GM19467 (cell line): ENCODE results near the gene GAMT.
A peak's percentile ranks its signal among the peaks of the same experiment; 100 is the strongest.
"Not testable (repeated sequence)": the region's sequence is repeated elsewhere in the genome, so short reads cannot be mapped to it uniquely, and the experiment has no call there.

Source experiments
- ATAC-seq: cut with Tn5 transposase; IDR thresholded peaks from one replicate; pipeline ENCODE4 v1.9.1; 2021; ENCODE audit warnings: mild to moderate bottlenecking, moderate library complexity; ENCODE audit not compliant: unreplicated experiment

Gene GAMT

DNA sequence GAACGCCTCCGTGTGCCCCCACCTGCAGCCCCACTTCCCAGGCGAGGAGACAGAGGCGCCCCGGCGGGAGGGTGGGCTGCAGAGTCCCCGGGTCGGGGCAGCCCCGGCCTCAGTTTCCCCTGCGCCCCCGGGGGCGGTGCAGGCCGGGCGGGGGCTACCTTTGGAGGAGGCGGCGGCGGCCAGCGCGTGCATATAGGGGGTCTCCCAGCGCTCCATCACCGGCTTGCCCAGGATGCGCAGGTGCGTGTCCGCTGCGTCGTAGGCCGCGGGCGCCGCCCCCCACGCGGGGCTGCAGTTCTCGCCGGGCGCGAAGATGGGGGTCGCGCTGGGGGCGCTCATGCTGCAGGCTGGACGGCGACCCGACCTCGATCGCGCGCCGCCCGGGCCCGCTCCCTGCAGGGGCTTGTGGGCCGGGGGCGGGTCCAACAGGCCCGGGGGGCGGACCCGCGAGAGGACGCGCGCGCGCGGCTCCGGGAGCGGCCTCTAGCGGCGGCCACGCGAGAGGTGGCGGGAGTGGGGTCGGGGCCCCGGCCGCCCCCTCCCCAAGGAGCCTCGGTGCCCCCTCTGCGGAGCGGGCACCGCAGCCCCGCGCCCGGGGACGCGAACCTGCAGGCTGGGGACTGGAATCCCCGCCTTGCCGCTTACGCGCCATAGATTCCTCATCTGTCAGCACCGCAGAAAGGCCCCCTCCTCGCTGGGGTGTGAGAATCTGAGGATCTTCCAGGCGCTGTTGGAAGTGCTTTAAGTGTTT is at the start of gene GAMT:
TSS of gene GAMT (minus strand) at position 405 of the 751 bp plus-strand sequence. CDS start at position 339, 66 bp downstream.
- no peak for ATAC-seq

DNA sequence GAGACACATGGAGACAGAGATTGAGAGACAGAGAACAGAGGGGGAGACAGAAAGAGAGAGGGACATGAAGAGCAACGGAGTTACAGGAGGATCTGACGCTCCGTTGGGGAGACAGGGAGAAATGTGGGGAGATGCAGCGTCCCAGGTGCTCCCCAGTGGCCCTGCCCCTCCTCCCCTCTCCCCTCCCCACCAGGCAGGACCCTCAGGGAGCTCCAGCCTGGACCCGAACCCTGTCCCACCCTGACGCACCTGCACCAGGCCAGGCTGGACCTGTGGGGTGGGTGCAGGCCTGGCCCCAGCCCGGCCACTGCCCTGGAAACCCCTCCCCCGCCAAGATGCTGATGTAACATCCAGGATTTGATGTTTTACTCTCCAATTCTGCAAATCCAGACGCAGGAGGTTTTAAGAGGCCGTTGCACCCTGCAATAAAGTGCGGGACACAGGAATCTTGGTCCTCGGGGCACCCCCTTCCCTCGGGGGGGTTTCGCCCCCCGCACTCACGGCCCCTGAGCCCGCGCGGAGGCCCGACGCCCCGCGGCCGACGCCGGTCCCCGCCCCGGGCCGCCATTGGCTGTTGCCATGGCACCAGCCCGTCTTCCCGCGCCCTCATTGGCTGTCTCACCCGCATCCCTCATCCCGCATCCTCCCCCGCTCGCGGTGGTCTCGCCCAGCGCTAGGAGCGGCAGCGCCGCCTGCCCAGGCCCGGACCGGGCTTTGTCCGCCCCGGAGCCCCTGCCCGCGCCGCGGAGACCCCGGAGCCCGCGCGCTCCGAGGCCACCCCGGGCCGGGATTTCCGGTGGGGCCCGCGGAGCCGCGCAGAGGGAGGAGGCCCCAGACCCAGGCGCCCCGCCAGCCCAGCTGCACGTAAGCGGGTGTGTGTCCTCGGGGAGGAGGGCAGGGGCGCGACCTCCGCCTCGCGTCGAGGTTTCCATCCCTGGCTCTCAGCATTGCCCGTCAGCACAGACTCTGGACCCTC is 48.4 kb upstream of the GAMT start, which contains the start of gene APC2:
TSS of gene APC2 (plus strand) at position 655 of the 976 bp plus-strand sequence. CDS start 2,881 bp downstream, outside the sequence.
- ATAC-seq, result no peak

DNA sequence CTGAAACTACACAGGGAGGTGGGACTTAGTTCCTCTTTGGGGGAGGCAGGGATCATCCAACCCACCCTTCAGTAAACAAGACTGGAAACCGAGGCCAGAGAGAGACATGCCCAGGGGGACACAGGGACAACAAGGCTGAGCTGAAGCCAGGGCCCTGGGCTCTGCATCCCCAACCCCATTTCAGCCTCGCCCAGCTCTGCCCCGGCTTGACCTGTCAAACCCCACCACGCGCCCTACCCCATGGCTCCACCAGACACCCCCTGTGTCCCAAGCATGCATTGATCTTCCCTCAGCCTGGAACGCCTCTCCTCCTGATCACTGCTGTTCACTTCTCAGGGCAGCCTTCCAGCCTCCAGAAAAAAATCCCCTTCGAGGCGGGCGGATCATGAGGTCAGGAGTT is 46.6 kb upstream of the GAMT start:
- no peak for ATAC-seq

DNA sequence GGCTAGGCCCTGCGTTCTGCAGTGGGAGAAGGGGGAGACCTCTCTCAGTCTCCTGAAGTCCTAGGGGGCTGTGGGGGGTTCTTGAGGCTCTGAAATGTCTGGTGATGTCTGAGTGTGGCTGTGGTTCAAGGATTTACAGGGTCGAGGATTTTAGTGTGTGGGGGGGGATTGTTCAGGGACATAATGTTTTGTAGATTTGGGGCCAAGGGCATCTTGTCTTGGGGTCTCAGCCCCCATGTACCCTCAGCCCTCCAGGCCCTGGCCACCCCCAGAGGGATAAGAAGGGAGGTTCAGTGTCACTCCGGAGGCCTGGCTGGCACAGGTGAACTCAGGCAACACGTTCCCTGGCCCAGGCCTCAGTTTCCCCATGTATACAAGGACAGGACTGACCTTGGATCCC is 46.2 kb upstream of the GAMT start:
- no peak for ATAC-seq

DNA sequence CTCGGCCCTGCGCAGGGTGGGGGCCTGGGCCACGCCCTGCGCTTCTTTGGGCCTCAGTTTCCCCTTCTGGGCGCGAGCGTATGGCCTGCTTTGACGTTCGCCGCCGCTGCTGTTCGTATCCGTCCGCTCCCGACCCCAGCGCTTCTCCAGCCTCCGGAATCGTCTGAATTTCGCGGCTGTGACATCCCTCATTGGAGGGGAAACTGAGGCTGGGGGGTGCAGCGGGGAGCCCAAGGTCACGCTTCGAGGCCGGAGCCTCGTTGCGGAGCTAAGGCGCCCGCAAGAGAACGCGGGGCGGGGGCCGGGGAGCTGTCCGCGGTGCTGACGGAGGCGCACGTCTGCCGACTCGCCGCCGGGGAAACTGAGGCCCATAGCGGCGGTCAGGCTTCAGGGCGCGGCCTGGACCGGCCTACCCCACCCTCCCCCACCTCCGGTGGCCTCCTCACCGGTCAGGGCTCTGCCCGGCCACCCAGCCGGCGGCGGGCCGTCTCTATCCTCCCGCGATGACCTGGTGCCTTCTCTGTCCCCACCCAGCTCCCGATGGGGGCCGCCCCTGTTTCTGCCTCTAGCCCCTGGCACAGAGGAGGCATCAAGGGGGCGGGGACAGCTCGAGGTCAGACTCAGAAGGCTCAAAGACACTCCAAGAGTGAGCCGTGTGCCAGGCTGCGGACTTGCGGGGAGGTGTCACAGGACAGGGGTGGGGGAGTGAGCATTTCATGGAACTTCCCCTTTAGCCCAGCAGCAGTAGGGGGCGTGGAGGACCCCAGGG is 45.6 kb upstream of the GAMT start:
- ATAC-seq, result no peak

DNA sequence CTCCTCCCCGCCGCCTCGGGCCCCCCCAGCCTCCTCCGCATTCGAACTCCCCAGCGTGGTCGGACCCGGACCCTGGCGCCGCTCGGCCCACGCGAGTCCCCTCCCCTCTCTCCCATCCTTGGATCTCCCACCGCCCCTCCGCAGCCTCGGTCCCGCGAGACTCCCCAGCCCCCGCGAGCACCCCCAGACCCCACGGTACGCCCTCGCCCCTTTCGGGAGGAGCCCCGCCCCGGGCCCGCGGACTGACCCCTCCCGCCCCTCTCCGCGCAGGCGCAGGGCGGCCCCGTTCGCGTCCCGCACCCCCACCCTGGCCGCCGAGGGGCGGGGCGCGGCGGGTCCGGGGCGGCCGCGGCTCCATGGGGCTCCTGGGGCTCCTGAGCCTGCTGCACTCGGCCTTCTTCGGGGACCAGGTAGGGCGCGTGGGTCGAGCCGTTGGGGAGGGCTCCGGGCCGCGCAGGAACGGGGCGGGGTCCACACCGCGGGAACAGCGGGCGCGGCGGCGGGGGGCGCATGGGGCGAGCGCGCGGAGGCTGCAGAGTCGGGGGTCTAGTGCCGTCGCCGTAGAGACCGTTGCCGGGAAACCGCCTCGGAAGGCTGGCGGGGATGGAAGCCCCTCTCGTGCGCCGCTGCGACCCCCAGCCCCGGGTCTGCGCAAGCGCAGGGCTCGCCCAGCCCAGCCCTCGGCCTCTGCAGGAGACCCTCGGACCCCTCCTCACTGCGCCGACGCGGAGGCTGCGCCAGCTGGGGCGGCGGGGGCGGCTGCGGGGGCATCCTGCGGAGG is 44.8 kb upstream of the GAMT start:
- ATAC-seq, result no peak

DNA sequence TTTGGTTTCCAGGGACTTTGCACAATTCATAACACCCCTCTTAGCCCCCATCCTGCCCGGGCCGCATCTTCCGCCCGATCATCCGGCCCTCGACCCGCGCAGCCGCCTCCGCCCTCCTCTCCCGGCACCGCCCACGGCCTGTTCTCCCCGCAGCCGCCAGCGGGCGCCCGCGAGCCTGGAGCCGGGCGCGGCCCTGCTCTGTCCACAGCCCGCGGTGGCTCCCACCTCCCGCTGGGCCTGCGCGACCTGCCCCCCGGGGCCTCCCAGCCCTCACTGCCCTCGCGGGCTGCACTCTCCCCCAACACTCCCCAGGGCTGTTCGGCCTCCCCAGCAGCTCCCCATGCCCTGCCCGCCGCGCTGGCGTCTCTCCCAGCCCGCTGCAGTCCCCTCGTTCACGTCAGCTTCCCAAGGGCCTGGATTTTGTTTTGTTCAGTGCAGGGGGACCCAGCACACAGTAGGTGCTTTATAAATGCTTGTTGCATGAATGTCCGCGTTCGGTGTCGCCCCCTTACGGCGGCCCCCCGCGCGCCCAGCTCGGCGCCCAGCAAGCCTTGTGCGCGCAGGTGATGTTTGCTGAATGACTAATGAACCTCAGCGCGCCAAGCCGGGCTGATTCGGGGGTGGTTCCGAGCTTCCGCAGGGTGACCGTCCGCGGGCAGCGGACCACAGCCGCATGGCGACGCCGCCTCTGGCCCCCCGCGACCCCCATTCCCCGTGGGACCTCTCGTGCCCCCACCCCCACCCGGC is 44.0 kb upstream of the GAMT start:
- peak; percentile 70 for ATAC-seq

DNA sequence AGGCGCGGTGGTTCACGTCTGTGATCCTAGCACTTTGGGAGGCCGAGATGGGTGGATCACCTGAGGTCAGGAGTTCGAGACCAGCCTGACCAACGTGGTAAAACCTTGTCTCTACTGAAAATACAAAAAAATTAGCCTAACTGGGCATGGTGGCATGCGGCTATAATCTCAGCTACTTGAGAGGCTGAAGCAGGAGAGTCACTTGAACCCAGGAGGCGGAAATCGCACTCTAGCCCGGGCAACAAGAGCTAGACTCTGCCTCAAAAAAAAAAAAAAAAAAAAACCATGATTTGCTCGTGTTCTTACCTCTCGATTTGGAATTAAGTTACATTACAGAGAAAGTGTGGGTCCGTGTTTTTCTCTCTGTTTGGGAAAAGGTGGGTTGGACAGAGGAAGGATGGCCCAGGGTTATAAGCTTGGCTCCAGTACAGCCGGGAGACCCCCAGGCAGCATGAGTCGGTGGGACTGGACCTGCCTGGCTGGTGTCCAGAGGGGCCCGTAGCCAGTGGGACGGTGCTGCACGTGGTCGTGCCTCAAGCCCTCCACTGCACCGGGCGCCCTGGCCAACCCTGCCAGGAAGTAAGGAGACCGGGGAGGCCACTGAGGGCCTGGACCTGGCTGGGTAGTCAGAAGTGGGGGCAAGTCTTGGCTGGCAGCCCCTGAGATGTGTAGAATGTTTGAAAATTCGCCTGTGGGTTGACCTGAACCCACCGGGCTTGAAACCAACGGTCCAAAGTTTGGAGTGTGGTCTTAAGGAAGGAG is 40.5 kb upstream of the GAMT start:
- ATAC-seq, result no peak

DNA sequence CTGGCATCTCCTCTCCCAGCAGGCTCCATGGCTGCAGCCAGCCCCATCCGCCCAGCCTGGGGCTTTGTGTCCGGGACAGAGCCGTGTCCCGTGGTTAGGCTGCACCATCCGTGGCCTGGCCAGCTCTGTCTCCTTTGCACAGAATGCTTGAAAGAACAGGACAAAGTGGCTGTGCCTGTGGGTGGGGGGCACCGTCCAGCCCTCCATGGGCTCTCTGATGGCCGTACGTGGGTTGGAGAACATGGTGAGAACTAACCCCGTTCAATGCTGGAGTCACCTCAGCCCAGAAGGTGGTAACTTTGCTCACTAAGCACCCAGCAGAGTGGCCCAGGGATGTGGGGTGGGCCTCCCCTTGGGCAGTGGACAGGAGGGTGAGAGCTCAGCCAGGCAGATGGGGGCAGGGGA is 39.7 kb upstream of the GAMT start:
- ATAC-seq, result no peak

DNA sequence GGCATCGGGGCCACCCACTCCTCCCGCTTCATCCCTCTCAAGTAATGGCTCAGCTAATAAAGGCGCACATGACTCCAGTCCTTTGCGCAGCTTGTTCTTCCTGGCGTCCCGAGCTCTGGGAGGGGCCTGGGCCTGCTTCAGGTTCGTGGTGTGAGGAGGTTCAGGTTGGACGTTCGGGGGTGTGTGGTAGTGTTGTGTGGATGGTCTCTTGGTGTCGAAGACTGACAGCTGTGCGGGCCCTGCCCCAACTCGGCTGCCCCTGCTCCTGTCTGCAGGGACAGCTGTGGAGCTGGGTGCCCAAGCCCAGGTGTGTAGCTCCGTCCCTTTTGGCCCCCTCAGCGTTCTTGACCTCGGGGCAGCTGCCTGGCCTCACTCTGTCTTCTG is 39.1 kb upstream of the GAMT start:
- no peak for ATAC-seq

DNA sequence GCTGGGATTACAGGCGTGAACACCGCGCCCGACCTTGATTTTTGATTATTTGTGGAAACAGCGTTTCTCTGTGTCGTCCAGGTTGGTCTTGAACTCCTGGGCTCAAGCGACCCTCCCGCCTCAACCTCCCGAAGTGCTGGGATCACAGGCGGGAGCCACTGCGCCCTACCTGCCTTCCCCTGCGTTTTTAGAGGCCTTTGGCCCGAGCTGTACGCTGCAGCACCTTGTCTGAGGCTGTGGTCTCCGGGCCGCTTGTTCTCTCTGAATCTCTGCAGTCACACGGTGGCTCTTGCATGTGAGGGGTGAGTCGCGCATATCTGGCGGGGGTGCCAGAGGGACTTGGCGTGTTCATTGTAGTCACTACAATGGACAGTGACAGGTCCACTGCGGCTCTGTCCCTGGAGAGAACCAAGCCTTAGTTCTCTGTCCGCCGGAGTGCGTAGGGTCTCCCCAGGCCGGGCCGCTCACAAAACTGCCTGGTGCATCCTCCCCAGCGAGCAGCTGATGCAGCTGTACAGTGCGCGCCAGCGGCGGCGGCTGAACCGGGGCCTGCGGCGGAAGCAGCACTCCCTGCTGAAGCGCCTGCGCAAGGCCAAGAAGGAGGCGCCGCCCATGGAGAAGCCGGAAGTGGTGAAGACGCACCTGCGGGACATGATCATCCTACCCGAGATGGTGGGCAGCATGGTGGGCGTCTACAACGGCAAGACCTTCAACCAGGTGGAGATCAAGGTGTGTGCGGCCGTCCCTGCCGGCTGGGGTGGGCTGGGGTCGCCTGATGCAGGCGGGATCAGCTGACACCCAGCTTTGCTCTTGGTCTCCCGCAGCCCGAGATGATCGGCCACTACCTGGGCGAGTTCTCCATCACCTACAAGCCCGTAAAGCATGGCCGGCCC is 38.4 kb upstream of the GAMT start:
- not testable (repeated sequence) for ATAC-seq

DNA sequence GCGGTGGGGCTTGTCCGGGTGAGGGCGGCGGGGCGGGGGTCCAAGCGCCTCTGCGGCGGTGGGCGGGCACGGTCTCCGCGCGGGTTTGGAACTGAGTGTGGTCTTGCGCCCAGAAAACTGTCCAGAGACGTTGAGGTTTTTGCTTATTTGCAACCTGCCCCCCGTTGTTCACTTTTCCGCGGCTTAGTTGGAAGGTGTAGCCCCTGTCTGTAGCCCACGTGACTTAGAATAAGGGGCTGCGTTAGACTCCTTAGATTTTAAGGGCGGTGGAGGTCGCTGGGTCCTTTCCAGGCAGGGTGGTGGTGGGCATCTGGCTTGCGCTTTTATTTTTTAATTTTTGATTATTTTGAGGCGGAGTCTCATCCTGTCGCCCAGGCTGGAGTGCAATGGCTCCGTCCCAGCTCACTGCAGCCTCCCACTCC is 37.6 kb upstream of the GAMT start:
- ATAC-seq, result no peak

DNA sequence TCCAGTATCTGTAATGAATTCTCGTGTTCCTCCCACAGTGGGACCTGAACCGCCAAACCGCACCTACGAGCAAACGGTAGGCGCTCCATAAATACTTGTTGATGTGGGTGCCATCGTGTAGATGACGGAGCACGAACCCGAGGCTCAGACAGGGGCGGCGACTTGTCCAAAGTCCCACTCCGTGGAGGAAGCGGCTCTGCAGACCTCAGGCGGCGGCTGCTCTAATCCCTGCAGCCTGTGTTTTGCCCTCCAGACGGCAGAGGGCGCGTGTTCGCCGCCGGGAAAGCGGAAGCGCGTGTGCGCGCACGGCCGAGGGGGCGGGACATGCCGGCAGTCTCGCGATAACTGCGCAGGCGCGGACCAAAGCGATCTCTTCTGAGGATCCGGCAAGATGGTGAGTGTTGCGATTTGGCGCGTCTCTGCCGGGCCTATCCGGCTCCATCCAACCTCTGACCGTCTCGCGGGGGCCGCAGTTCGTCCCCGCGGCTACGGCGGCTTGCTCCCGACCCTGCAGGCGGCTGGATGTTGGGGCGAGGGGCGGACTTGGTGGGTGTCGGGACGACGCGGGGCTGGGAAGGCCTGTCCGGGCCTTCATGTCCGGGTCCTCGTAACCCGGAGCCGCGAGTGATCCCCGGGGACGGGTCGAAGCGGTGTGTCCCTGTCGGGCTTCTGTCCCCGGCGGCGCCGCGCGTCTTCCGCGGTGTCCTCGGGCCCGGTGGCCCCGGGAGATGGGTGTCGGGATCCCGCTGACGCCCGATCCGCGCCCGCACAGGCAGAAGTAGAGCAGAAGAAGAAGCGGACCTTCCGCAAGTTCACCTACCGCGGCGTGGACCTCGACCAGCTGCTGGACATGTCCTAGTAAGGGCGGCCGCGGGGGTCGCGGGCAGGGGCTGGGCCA is 36.9 kb upstream of the GAMT start, which contains the start of gene RPS15:
TSS of gene RPS15 (plus strand) at position 362 of the 898 bp plus-strand sequence. CDS start at position 392, 30 bp downstream.
- ATAC-seq, result peak; percentile 86

DNA sequence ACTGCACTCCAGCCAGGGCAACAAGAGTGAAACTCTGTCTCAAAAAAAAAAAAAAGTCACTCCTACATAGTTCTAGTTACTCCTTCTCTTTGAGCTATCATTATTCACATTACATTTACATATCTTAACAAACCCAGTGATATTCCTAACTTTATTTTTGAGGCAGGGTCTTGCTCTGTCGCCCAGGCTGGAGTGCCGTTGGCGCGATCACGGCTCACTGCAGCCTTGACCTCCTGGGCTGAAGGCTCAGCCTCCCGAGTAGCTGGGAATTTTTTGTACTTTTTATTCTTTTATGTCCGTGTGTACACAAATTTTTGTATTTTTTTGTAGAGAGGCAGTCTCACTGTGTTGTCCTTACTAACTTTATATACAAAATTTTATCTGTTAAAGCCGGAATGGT is 36.3 kb upstream of the GAMT start:
- ATAC-seq, result peak; percentile 8

DNA sequence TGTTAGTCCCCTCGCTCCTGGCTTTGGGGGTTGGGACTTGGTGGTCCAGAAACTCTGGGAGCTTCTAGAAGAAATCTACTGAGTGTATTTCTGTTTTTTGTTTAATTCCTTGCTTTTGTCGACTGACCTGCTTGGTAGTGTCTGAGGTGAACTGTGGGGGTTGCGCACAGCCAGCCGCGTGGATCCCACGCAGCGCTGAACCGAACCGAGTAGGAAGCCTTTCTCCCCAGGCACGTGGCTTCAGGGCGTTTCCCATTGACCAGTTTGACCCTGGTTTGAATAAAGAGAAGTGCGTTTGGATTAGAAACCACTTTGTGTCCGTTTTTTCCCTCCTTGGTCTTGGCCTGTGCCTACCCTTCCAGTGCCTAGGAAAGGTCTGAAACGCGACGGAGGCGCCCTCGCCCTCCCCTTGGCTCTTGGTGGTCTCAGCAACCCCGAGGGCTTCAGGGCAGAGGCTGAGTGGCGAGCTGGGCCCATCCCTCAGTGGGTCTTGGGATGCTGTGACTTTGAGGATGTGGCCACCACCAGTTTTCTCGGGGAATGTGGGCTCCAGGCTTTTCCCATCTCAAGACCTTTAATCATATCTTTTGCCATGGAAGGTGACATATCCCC is 34.1 kb upstream of the GAMT start:
- no peak for ATAC-seq

DNA sequence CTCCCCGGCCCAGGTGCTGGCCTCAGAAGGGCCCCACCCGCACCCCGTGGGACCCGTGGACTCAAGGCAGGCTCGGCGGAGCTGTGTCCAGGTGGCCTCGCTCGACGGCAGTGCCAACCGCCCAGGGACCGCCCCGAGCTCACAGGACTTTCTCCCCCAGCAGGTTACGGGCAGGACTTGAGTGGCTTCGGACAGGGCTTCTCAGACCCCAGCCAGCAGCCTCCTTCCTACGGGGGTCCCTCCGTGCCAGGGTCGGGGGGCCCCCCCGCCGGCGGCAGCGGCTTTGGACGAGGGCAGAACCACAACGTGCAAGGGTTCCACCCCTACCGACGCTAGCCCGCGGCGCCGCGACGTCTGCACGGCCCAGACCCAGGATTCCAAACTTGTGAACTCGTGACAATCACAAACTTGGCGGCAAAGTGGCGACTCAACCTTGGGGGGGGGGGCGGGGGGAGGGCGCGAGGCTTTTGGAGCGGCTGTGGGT is 33.3 kb upstream of the GAMT start:
- ATAC-seq, result no peak
